Activated CD4-positive, CD25-positive, alpha-beta regulatory T cell (primary cell): ENCODE data around the gene GRIN2A.

Source experiments
- DNase-seq, 4 experiments: peaks; one replicate each; lab custom pipeline; 2025; lab: John Stamatoyannopoulos, UW

Gene GRIN2A

DNA sequence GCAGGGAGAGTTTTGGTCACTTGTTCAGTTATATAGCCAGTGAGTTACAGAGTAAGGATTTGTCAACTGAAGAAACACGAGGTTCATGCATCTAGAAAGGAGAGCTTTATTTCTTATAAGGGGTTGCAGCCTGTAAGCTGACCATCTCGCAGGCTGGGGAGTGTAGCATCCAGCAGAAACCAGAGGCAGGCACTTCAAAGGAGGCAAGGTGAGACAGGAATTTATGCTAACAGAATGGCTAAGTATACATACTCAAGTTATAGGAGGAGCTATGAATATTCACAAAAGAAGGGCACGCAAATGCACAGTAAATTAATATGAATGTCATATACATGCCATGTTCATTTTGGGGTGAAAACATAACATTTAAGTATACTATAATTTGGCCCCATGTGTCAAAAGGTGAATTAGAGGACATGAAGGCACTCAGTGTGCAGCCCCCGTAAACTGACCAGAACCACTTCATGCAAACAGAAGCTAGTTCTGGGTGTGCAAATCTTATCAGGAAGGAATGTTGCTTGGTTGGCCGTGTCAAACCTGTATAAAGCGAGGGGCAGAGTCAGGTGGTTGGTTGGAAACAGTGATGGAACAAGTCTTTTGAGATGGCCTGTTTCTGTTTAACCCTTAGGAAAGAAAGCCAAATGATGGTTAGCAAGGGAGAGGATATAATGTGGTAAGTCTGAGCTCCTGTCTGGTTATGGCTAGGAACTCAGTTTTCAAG, 97.0 kb downstream of the GRIN2A start:
- DNase-seq = no peak

DNA sequence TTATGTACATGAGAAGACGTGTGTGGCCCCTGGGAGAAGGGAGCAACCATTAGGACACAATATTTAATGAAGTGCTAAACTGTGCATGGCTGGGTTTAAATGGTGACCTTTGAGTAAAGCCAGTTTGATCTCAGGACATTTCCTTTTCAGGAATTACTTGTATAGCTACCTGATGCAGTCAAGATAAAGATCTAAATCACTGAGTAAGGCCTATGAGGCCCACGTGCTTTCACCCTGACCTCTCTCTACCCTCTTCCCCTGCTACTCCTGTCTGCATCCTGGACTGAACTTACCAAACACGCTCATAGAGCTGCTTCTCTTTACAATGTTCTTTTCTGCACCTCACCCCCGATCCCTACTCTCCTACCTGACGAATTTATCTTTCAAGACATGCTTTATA, 98.9 kb downstream of the GRIN2A start:
- no peak for DNase-seq

DNA sequence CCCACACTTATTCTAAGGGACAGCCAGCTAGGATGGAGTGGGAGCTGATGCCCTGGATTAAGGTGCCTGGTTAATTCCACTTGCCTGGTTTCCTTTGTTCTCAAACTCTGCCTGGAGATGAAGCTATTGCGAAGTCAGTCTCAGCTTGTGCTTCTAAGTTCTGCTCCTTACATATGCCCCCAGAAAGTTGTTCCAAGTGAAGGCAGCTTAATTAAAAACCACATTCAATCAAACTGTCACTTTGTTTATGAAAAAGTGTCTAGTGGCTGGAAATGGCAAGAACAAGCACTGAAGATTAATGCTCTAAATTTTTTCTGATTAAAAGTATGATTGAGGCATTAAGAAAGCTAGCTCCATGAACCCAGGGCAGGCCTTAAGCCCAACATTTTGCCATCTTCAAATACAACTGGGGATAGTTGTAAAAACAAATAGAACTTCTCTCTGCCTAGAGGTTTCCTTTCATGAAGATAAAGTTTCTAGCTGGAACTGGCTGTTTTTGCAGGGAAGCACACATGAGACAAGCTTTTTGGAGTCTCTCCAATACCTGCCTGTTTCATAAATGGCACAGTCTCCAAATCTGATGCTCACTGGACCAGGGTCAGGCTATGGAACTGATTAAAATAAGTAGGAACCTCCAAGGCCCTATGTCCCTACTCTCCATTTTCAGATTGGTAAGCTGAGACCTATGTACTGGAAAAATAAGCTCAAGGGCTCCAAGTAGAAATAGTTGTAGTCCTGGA, 100.9 kb downstream of the GRIN2A start:
- DNase-seq = no peak

DNA sequence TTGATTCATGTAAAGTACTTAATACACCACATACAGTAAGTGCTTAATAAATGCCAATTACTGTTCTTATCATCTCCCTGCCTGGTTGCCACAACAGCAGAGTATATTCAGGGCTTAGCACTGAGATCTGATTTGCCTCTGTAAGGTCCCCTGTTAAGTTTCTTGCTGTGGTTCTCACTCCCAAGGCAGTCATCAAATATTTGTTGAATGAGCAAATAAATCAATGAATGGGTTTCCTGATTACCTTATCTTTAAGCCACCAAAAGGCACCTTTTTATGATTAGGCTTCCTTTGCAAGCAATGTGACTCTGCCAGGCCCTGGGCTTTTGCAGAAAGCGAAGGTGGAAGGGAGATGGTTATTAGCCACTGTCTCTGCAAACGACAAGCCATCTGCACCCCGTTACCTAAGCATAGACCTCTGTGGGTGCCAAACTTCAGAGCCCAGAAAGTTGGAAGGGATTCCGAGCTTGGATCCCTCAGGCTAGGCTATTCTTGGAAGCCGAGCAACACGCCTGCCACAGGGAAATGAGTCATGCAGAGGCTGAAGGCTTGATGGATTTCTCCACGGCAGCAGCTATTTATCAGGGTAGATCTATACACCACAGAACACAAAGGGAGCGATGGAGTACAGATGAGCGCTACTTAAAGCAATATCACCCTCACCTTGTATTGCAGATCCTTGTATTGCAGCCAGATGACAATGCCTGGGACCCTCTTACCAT, 102.0 kb downstream of the GRIN2A start:
- no peak for DNase-seq

DNA sequence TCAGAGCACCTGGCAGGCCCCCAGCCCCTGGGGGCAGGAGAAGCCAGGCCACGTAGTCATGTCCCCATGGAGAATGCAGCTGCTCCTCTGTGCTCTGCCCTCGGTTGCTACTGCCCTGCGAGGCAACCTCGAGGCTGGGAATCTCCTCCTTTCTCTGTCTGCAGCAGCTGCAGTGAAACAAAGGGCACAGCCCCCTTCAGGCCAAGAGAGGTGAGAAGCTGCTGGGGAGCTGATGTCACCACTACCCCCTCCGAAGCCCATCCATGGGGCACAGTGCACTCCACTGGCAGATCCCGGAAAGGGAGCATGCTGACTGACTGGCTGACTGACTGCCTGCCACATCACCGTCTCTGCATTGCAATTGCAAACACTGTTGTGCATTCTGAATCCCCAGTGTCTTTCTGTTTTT, 103.7 kb downstream of the GRIN2A start:
- DNase-seq = no peak

DNA sequence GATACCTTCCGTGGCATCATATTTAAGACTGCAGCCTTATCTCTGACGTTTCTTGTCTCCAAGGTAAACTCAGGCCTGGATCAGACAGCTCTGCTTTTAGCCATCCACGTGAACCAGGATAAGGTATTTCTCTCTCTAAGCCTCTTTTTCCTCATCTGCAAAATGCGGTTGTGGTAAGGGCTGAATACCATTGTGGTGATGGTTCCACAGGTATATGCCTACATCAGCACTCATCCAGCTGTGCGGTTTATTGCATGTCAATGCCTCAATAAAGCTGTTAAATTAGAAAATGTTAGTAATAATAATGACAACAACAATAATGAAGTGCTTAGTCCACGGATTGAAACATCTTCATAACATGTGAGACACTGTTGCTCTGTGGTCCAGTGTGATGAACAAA, 104.4 kb downstream of the GRIN2A start:
- no peak for DNase-seq

- no peak for DNase-seq
These were observed 106.2 kb downstream of the GRIN2A start for GRCh38 chr16:10076037-10076436.

- no peak for DNase-seq
These were observed 111.6 kb downstream of the GRIN2A start for GRCh38 chr16:10070591-10070990.

DNA sequence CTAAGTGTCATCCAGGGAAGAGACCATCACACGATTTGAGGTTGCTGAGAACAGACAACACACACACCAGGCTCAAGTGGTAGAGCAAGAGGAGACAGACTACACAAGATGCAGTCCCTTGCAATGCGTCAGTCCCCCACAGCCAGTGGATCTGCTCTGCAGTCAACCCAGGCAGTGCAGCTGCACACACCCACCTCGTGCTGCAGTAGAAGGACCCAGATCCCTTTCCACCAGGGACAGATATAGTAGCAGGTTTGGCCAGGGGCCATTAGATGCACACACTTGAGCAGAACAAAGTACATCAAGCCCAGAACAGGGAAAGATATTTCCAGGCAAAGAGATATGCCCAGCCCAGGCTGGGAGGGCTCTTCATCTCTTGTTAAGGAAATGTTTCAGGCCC, 112.9 kb downstream of the GRIN2A start:
- no peak for DNase-seq

DNA sequence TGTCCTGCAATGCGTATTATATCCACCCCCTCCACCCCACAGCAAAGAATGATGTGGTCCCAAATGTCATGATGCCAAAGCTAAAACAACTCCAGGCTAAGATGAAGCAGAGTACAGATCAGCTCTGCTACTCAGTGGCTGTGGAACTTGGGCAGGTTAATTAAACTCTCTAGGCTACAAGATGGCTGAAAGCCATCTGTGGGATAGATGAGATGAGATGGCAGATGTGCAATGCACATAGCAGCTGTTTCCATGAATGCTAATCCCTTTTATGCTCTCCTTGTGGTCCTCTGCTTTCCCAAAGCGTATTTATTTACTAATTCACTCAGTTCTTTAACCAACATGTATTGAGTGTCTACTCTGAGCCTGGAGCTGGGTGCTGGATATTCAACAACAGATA, 114.4 kb downstream of the GRIN2A start:
- no peak for DNase-seq

DNA sequence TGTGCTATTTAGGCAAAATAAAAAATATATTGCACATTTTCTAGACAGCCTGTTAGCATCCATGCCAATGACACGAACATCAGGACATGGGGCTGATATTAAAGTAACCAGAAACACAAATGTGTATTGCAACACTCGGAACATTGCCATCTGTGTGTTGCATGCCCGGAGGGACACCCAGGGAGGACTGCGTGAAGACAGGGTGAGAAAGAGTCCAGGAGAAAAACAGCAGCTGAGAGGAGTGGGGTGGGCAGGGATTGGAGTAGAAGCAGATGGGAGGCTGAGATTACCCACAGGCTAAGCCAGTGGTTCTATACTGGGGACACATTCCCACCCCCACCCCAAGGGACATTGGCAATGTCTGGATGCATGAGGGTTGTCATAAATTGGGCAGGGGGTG, 114.8 kb downstream of the GRIN2A start:
- no peak for DNase-seq

DNA sequence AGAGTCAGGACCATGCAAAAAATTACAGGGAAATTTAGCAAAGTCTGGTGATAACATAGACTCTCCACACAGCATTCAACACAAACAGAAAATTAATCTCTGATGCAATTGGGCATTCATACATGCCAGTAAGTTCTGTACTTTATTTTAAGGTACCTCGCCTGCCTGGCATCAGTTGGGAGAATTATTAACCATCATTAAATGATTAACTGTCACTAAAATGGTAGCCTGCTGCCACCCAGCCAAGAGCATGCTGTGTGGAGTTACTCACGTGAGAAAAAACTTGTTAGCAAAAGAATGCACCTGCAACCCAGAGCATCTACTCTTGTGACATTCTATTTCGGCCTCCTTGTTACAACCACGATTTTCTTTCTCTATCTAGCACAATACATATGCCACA, 117.2 kb downstream of the GRIN2A start:
- DNase-seq = no peak

DNA sequence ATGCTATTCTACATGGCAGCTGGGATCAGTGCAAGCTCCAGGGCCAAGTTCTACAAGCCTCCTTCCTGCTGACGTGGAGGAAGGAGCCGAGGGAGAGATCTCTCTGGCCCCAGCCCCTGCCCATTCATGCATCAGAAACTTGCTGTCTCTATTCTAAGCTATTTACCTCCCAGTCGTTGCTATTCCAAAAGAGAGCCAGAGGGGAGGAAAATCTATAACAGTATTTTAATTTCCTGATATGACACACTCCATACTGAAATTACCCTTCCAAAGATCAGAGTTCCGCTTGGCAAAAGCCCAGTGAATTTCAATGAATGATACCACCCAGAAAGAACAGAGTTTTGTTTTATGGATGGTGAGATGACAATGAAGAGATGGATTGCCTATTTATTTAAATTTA, 133.4 kb downstream of the GRIN2A start:
- no peak for DNase-seq

DNA sequence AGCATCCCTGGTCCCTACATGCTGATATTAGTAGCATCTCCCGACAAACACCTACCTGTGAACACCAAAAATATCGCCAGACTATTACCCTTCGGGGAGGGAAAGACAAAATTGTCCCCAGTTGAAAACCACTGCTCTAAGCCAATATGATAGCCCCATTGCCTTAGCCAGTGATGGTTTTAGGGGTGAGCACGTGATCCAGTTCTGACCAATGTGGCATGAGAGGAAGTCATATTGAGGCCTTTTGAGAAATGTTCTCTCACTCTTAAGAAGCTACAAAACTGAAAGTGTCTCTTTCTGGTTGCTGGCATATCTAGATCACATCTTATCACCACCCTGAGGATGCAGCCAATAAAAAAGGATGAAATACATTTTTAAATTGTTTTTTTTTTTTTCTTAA, 136.3 kb downstream of the GRIN2A start:
- no peak for DNase-seq

DNA sequence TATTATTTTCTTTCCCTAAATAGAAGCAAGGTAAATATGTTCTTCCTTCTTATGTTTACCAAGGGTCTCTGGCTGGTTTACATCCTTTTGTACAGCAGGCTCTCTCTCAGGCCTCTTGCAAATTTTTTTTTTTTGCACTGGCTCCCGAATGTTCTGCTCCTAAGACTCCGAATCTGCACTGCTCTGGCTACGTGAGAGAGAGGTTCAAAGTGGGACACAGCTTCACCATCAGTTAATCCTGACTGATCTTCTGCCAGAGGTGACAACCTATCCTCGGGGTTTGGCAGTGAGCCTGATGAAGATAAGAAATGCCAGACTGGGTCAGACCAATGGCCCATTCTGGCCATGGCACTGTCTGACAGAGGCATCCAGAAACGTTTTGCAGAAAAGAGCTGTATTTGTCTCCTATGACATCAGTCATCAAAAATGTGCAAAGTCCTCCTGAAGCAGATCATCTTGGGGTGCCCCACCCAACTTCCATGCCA, 136.9 kb downstream of the GRIN2A start:
- no peak for DNase-seq

- no peak for DNase-seq
These were observed 141.8 kb downstream of the GRIN2A start for GRCh38 chr16:10040136-10041080.

GRCh38 chr16:10039220-10040096, 142.8 kb downstream of the GRIN2A start:
- no peak for DNase-seq

DNA sequence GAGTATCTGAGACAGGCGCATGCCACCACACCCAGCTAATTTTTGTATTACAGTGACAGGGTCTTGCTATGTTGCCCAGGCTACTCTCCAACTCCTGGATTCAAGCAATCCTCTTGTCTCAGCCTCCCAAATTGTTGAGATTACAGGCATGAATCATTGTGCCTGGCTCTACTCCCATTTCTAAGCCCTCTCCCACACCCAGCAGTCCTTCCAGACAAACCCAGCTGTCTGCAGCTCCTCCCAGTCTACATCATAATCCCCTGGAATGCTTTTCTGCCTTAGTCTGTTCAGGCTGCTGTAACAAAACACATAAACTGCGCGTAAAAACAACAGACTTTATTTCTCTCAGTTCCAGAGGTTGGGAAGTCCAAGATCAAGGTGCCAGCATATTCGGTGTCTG, 144.5 kb downstream of the GRIN2A start:
- no peak for DNase-seq

DNA sequence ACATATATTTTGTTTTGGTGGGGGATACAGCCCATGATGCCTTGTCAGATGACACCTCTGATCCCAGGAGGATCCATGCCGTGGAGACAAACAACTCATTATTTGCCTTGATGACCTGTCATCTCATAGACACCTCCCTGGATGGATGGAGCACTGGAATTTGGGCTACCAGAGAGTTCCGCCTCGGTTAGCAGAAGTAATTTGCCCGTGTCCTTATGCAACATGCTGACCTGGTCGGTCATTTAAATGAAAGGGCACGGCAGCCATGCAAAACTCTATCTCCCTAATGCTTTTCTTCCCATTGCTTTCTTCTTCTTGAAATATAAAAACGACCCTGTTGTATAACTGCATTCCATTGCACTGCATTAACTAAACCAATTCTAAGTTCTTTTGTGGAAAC, 145.3 kb downstream of the GRIN2A start:
- no peak for DNase-seq

- no peak for DNase-seq
These were observed 148.7 kb downstream of the GRIN2A start for GRCh38 chr16:10033556-10033955.

- no peak for DNase-seq
These were observed 150.3 kb downstream of the GRIN2A start for GRCh38 chr16:10031955-10032354.
